ENCODE results near the gene KIF13A. TPM values are rescaled to one million over a fixed set of nuclear protein-coding genes. Genes with fewer than 3 reads are reported as not detected.
A peak's percentile ranks its signal among the peaks of the same experiment; 100 is the strongest.
"Not testable (repeated sequence)": the region's sequence is repeated elsewhere in the genome, so short reads cannot be mapped to it uniquely, and the experiment has no call there.

The KIF13A gene
- total and polyA plus RNA-seq, 2 experiments from 2014 or later, result 39.1 to 96.9 TPM

DNA sequence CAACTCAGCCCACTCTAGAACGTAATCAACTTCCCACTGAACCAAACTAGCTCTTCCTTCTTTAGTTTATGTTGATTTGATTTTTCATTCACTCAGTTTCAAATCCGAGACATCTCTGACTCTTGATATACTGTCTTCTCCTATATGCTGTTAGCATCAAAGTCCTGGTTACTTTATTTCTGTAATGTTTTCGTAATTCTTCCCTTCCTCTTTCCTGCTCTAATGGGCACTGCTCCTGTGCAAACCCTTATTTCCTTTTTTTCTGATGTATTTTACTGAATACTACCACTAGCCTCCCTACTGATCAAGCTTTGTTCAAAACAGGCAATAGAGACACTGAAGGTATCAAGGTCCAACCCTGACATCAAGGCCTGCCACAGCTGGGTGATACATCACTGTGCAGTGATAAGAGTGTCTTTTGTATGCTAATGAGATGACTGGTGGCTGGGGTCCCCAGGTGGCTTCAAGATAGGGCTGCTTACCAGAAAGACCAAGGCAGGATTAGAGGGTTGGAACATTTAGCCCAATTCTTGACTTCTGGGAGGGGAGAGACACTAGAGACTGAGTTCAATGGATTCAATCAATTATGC is 95.2 kb downstream of the KIF13A start:
- Histone ChIP-seq H3K36me3 (peaks cover 17% of the 10 kb centered on the region), H3K4me1 (ENCODE audit: low read depth) (no peaks in the 10 kb centered on the region), H3K27ac (no peak overlapping the region), H3K27me3 (no peaks in the 10 kb centered on the region), H3K9me3 (ENCODE audit: low read depth) (peaks cover 3% of the 10 kb centered on the region), H3K4me3 (no peak overlapping the region)
- TF ChIP-seq, protein P1, sequence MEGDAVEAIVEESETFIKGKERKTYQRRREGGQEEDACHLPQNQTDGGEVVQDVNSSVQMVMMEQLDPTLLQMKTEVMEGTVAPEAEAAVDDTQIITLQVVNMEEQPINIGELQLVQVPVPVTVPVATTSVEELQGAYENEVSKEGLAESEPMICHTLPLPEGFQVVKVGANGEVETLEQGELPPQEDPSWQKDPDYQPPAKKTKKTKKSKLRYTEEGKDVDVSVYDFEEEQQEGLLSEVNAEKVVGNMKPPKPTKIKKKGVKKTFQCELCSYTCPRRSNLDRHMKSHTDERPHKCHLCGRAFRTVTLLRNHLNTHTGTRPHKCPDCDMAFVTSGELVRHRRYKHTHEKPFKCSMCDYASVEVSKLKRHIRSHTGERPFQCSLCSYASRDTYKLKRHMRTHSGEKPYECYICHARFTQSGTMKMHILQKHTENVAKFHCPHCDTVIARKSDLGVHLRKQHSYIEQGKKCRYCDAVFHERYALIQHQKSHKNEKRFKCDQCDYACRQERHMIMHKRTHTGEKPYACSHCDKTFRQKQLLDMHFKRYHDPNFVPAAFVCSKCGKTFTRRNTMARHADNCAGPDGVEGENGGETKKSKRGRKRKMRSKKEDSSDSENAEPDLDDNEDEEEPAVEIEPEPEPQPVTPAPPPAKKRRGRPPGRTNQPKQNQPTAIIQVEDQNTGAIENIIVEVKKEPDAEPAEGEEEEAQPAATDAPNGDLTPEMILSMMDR (IDR thresholded peaks at IDR 0.05; ENCODE audit: low read depth, low read length), result no peak
- no peak for DNase-seq (ENCODE audit: low read depth in 1 of 2, low spot score in 1 of 2)

GRCh38 chr6:17890309-17890708 is 97.1 kb downstream of the KIF13A start:
- H3K36me3 ChIP-seq, result peaks cover 6% of the 10 kb centered on the region
- H3K4me1 ChIP-seq (ENCODE audit: low read depth), result no peaks in the 10 kb centered on the region
- H3K4me3 ChIP-seq, result no peak overlapping the region
- TF ChIP-seq, protein P1 (IDR thresholded peaks at IDR 0.05; ENCODE audit: low read depth, low read length), result no peak
- no peak overlapping the region for H3K27ac ChIP-seq
- peaks cover 3% of the 10 kb centered on the region for H3K9me3 ChIP-seq (ENCODE audit: low read depth)
- no peaks in the 10 kb centered on the region for H3K27me3 ChIP-seq
- DNase-seq (ENCODE audit: low read depth in 1 of 2, low spot score in 1 of 2), result no peak

DNA sequence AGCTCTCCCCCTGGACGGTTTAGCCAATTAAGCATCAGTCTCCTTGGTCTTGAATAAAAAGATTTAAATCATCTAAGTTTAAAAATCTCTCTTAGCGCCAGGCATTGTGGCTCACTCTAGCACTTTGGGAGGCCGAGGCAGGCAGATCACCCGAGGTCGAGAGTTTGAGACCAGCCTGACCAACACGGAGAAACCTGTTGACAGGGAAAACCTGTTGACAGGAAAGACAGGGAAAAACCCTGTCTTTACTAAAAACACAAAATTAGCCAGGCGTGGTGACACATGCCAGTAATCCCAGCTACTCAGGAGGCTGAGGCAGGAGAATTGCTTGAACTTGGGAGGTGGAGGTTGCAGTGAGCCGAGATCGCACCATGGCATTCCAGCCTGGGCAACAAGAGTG is 97.7 kb downstream of the KIF13A start:
- H3K27ac ChIP-seq; H3K4me1 ChIP-seq (ENCODE audit: low read depth); H3K36me3 ChIP-seq; H3K9me3 ChIP-seq (ENCODE audit: low read depth); DNase-seq (ENCODE audit: low read depth in 1 of 2, low spot score in 1 of 2); H3K27me3 ChIP-seq; H3K4me3 ChIP-seq: not testable (repeated sequence)

GRCh38 chr6:17886891-17887290 is 100.5 kb downstream of the KIF13A start:
- peak in 1 of 2 donors; percentile 38 for DNase-seq (ENCODE audit: low read depth in 1 of 2, low spot score in 1 of 2)
- Histone ChIP-seq H3K36me3 (no peaks in the 10 kb centered on the region), H3K4me3 (no peak overlapping the region), H3K9me3 (ENCODE audit: low read depth) (no peaks in the 10 kb centered on the region), H3K4me1 (ENCODE audit: low read depth) (peaks cover 7% of the 10 kb centered on the region), H3K27ac (no peak overlapping the region), H3K27me3 (no peaks in the 10 kb centered on the region)
- TF ChIP-seq, protein P1 (IDR thresholded peaks at IDR 0.05; ENCODE audit: low read depth, low read length), result no peak

- TF ChIP-seq, protein P1 (IDR thresholded peaks at IDR 0.05; ENCODE audit: low read depth, low read length), result no peak
- Histone ChIP-seq H3K9me3 (ENCODE audit: low read depth) (no peaks in the 10 kb centered on the region), H3K36me3 (no peaks in the 10 kb centered on the region), H3K4me1 (ENCODE audit: low read depth) (peaks cover 7% of the 10 kb centered on the region), H3K27me3 (no peaks in the 10 kb centered on the region), H3K4me3 (no peak overlapping the region), H3K27ac (no peak overlapping the region)
- no peak for DNase-seq (ENCODE audit: low read depth in 1 of 2, low spot score in 1 of 2)
These were observed 101.4 kb downstream of the KIF13A start for GRCh38 chr6:17885889-17886576.
